GM21529 (cell line): ENCODE measurements around the gene KCNIP4.

ENCODE experiments used
- ATAC-seq: cut with Tn5 transposase; IDR thresholded peaks from one replicate; pipeline ENCODE4 v1.9.1; 2021; ENCODE audit not compliant: unreplicated experiment

KCNIP4 gene

GRCh38 chr4:21699446-21699845 is 249.1 kb downstream of the KCNIP4 start:
- ATAC-seq, result no peak

GRCh38 chr4:21697583-21697982 is 251.0 kb downstream of the KCNIP4 start:
- ATAC-seq, result no peak

- no peak for ATAC-seq
Observed at GRCh38 chr4:21695141-21695540, 253.4 kb downstream of the KCNIP4 start.

GRCh38 chr4:21692241-21692640 is 256.3 kb downstream of the KCNIP4 start:
- ATAC-seq, result no peak

GRCh38 chr4:21688596-21689265 is 259.8 kb downstream of the KCNIP4 start:
- ATAC-seq, result no peak

- ATAC-seq, result no peak
Observed at GRCh38 chr4:21685911-21686310, 262.7 kb downstream of the KCNIP4 start.

GRCh38 chr4:21680326-21680898 is 268.2 kb downstream of the KCNIP4 start:
- ATAC-seq, result no peak

GRCh38 chr4:21678711-21679110 is 269.9 kb downstream of the KCNIP4 start:
- no peak for ATAC-seq

- no peak for ATAC-seq
Observed at GRCh38 chr4:21677173-21677572, 271.4 kb downstream of the KCNIP4 start.

- ATAC-seq, result no peak
Observed at GRCh38 chr4:21664355-21664754, 284.2 kb downstream of the KCNIP4 start.

- no peak for ATAC-seq
Observed at GRCh38 chr4:21656832-21657231, 291.7 kb downstream of the KCNIP4 start.

GRCh38 chr4:21655031-21655430 is 293.5 kb downstream of the KCNIP4 start:
- ATAC-seq, result no peak

- no peak for ATAC-seq
Observed at GRCh38 chr4:21652508-21653231, 295.9 kb downstream of the KCNIP4 start.

- ATAC-seq, result no peak
Observed at GRCh38 chr4:21649391-21650090, 299.0 kb downstream of the KCNIP4 start.

GRCh38 chr4:21645776-21646175 is 302.8 kb downstream of the KCNIP4 start:
- ATAC-seq, result no peak

GRCh38 chr4:21641696-21642095 is 306.9 kb downstream of the KCNIP4 start:
- ATAC-seq, result no peak

GRCh38 chr4:21638171-21638725 is 310.3 kb downstream of the KCNIP4 start:
- no peak for ATAC-seq

- no peak for ATAC-seq
Observed at GRCh38 chr4:21628916-21629610, 319.5 kb downstream of the KCNIP4 start.

- ATAC-seq, result no peak
Observed at GRCh38 chr4:21628116-21628670, 320.4 kb downstream of the KCNIP4 start.

- ATAC-seq, result no peak
Observed at GRCh38 chr4:21625447-21625846, 323.1 kb downstream of the KCNIP4 start.
